ENCODE results near the gene MASTL.
"Not testable (repeated sequence)": the region's sequence is repeated elsewhere in the genome, so short reads cannot be mapped to it uniquely, and the experiment has no call there.

MASTL gene

DNA sequence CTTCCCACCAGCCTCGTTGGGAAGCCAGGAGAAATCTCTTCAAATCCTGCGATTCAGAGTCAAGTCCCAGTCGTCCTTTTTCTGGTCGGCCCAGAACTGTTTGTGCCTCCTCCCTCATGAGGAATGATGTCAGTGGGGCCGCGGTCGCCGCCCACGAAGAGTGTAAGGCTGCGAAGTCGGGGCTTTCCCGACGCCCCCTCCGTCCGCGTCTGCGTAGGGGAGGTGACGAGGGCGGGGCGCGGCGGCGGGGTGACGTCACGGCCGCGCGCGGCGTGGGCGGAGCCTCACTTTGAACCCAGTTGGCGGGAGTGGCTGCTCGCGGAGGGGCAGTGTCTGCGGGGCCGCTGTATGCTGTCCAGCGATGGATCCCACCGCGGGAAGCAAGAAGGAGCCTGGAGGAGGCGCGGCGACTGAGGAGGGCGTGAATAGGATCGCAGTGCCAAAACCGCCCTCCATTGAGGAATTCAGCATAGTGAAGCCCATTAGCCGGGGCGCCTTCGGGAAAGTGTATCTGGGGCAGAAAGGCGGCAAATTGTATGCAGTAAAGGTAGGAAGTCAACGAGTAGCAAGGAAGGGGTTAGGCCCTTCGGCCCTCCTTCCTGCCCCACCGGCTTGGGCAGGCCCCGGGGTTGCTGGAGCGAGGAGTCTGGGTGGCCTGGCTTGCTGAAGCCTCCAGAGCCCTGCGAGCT lies at the start of gene MASTL:
MASTL (plus strand) TSS at position 287 of the 689 bp plus-strand sequence; CDS start at position 362, 75 bp downstream.
- in situ Hi-C loops (cut with MboI; ENCODE audit: low pct_unique_long_range_greater_than_20kb, low sequenced_read_pairs) = no loop called here
- DNase-seq = peak; percentile 95

DNA sequence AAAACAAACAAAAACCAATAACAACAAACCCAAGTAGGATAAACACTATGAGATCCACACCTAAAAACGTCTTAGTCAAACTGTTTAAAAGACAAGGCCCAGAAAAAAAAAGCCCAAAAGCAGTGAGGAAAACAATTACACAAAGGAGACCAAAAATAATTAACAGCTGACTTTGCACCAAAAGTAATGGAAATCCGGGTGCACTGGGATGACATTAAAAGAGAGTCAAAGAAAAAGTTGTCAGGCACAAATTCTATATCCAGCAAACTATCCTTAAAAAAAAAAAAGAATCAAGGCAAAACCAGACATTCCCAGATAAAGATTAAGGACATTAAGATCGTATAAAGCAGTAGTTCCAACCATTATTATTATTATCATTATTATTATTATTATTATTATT lies 47.0 kb upstream of the MASTL start:
- in situ Hi-C loops (cut with MboI; ENCODE audit: low pct_unique_long_range_greater_than_20kb, low sequenced_read_pairs) = no loop called here
- no peak for DNase-seq

DNA sequence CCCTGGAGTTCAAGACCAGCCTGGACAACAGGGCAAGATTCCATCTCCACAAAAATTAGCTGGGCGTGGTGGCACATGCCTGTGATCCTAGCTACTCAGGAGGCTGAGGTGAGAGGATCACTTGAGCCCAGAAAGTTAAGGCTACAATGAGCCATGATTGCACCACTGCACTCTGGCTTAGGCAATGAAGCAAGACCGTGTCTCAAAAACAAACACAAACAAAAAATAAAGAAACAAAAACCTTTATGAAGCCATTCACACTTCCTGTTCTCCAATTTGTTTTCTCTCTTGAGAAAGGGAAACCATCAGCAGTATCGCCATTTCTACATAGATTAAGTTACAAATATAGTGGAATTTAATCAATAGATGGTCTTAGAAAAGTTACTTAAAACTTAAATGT lies 20.8 kb upstream of the MASTL start:
- in situ Hi-C loops (cut with MboI; ENCODE audit: low pct_unique_long_range_greater_than_20kb, low sequenced_read_pairs) = no loop called here
- DNase-seq = no peak

DNA sequence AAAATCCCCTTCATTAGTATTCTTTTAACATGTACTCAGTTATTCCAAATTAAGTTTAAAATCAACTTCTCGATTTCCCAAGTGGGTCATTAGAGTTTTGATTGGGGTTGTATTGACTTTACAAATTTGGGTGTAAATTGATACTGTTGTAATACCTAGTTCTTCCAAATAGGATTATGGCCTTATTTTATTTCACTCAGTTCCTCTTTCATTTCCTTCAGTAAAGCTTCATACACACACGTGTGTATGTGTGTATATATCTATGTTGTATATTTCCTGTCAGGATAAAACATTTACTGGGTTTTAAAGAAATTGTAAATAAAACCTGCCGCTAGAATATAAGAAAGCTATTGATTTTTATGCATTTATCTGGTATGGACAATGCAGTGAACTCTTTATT lies 16.9 kb upstream of the MASTL start:
- DNase-seq = no peak
- in situ Hi-C loops (cut with MboI; ENCODE audit: low pct_unique_long_range_greater_than_20kb, low sequenced_read_pairs) = no loop called here

DNA sequence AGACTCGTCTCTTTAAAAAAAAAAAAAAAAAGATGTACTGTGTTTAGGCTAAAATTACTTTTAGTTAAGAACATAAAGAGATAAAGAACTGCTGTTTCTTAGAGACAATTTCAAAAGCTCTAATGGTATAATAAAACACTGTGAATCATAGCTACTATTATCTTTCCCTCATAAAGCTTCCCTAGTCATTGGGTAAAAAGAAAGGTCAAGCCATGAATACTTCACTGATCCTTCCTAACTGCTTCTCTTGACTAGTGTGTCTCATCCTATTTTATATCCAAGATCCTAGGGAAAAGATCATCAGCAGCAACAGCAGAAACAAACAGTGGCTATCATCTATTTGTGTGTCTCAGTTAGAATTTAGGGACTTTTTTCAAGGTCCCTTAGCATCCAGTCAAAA lies 11.5 kb upstream of the MASTL start:
- DNase-seq = no peak
- in situ Hi-C loops (cut with MboI; ENCODE audit: low pct_unique_long_range_greater_than_20kb, low sequenced_read_pairs) = no loop called here

DNA sequence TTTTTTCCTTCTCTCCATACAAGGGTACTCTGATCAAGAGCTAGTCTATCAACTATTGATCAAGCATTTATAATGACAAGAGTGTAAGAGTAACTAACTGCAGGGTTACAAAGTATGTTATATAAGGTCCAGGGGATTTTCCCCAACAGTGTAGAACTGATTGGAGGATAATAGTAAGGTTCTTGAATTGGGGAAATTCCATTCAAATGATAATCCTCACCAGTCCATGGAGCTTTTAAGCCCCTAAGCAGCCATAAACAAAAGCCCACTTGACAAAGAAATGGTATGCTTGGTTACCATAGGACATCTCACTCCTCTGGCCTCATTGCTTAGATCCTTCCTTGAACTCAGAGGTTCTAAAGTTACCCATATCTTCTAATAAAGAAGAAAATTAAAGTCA lies 9.2 kb upstream of the MASTL start:
- DNase-seq = no peak
- in situ Hi-C loops (cut with MboI; ENCODE audit: low pct_unique_long_range_greater_than_20kb, low sequenced_read_pairs) = no loop called here

DNA sequence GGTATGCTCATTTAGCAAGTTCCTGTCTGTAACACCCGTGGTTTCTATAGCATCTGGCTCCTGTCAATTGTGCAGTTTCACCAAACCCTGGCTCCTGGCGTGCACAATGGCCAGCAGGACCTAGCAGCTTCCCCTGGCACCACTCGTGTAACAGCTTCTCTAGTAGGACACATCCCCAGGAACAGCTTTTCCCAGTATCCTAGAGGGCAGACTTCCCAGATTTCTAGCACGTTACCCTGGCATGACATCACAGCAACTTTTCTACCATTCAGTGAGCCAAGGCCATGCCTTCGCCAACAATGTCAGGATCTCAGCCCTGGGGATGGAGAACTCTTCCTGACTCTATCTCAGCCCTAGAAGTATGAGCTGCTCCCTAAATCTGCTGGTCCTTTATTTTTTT lies 7.5 kb upstream of the MASTL start:
- DNase-seq = no peak
- in situ Hi-C loops (cut with MboI; ENCODE audit: low pct_unique_long_range_greater_than_20kb, low sequenced_read_pairs) = no loop called here

DNA sequence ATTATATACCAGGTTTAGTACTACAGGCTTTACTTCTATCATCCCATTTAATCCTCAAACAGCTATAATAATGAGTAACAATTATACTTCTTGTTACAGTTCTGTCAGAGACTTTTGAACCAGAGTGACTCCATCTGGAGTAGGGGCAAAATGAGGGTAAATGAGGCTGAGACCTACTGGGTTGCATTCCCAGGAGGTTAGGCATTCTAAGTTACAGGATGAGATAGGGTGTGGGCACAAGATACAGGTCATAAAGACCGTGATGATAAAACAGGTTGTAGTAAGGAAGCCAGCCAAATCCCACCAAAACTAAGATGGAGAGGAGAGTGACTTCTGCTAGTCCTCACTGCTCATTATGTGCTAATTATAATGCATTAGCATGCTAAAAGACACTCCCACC lies 4.9 kb upstream of the MASTL start:
- no peak for DNase-seq
- in situ Hi-C loops (cut with MboI; ENCODE audit: low pct_unique_long_range_greater_than_20kb, low sequenced_read_pairs) = no loop called here

DNA sequence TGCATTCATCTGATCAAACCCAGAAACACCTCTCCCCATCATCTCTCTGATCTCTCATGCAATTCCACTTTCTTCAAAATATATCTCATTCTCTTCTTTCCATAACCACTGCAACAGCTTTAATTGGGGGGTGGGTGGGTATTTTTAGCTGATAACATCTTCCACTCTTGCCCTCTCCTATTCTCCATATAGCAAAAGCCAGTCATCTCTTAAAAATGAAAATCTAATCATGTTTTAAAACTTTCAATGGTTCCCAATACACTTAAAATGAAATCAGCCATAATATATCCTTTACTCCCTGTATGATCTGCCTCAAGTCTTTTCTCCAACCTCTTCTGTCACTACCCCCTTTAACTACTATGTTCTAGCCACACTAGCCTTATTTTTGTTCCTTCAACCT lies 2.5 kb upstream of the MASTL start:
- in situ Hi-C loops (cut with MboI; ENCODE audit: low pct_unique_long_range_greater_than_20kb, low sequenced_read_pairs) = no loop called here

DNA sequence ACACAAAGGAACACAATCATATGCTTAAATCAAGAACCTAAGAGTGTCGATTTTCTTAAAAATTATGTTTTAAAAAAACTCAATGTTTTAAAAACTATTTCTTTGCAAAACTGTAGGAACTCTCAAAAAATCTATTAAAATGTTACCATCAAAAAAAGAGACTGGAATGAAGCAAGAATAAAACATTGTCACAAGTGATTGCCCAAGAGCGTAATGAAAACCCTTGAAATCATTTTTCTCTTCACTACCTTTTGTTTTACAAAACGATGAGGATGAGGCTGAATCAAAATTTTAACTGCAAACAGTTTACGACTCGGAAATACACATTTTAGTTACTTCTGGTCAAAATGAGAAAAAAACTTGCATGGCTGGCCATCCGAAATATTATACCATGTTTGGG lies 1.8 kb upstream of the MASTL start:
- no peak for DNase-seq
- in situ Hi-C loops (cut with MboI; ENCODE audit: low pct_unique_long_range_greater_than_20kb, low sequenced_read_pairs) = no loop called here

More for the DNA sequence above, 2.5 kb upstream of the MASTL start:
- DNase-seq = no peak

DNA sequence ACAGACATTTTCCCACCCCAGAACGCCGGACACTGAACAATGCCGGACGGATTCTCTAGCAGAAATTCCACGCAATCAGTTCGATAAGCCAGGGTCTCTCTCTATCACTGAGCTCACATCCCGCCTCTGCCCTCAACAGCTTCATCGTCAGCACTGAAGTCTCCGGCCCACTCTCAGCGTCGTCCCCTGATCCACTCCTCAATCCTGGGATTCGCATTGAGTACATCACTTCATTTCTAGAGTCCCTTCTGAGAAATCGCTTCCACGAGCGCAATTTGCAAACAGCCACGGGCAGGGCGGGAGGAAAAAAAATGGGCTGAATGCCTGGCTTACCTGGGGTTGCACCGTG lies 1.3 kb upstream of the MASTL start:
- DNase-seq = no peak
- in situ Hi-C loops (cut with MboI; ENCODE audit: low pct_unique_long_range_greater_than_20kb, low sequenced_read_pairs) = no loop called here

DNA sequence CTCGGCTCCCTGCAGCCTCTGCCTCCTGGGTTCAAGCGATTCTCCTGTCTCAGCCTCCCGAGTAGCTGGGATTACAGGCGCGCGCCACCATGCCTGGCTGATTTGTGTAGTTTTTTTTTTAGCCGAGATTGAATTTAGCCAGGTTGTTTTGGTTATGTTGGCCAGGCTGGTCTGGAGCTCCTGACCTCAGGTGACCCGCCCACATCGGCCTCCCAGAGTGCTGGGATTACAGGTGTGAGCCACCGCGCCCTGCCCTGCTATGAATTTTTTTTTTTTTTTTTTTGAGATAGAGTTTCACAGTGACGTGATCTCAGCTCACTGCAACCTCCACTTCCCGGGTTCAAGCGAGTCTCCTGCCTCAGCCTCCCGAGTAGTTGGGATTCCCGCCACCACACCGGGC lies 1.4 kb downstream of the MASTL start:
- in situ Hi-C loops (cut with MboI; ENCODE audit: low pct_unique_long_range_greater_than_20kb, low sequenced_read_pairs); DNase-seq: not testable (repeated sequence)

DNA sequence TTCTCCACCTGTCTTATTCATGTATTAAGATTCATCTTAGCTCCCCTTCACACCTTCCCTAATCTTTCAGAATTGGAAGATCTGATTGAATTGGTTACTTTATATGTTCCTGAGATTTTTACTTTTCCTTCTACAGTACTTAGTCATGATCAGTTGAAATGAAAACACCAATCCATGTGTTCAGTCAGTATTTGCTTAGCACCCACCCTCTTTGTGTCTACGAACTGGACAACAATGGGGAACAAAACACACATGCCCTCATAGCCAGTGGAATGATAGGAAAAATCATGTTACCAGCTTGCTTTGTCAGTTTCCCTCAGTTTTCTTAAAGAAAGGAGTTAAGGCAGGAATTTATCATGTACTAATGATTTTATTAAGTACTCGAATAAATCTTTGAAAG lies 2.0 kb downstream of the MASTL start:
- in situ Hi-C loops (cut with MboI; ENCODE audit: low pct_unique_long_range_greater_than_20kb, low sequenced_read_pairs) = no loop called here
- peak; percentile 12 for DNase-seq

DNA sequence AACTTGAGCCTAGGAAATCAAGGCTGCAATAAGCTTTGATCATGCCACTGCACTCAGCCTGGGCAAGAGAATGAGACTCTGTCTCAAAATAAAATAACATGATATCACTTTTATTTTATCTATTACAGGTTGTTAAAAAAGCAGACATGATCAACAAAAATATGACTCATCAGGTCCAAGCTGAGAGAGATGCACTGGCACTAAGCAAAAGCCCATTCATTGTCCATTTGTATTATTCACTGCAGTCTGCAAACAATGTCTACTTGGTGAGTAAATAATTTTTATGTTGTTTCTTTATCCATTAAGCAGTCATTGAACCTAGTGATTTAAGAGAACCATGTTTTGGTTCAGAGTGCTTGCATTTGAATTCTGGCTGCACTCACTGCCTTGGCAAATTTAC lies 3.3 kb downstream of the MASTL start:
- in situ Hi-C loops (cut with MboI; ENCODE audit: low pct_unique_long_range_greater_than_20kb, low sequenced_read_pairs) = no loop called here
- no peak for DNase-seq

DNA sequence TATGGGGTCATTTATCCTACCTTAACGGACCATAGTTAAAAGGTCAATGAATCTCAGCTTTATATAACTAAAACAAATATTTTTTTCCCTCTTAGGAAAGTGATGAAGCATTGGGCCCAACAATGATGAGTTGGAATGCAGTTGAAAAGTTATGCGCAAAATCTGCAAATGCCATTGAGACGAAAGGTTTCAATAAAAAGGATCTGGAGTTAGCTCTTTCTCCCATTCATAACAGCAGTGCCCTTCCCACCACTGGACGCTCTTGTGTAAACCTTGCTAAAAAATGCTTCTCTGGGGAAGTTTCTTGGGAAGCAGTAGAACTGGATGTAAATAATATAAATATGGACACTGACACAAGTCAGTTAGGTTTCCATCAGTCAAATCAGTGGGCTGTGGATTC lies 14.7 kb downstream of the MASTL start:
- DNase-seq = no peak
- in situ Hi-C loops (cut with MboI; ENCODE audit: low pct_unique_long_range_greater_than_20kb, low sequenced_read_pairs) = no loop called here

DNA sequence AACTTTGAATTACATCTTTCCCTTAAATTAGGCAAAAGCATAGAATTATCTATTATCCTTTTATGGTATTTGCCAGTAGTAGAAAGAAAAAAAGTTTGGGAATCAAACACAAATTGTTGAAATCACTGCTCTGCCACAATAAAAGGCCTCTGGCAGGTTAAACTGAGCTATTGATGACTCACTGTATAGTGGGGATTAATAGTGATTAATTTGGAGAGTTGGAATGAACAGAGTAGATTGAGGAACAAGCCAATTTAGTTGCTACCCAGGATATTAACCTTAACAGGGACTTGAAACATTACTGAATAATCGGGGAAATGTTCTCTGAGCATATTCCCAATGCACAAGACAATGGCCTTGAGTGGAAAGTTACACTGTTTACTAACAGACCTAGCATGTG lies 33.1 kb downstream of the MASTL start:
- in situ Hi-C loops (cut with MboI; ENCODE audit: low pct_unique_long_range_greater_than_20kb, low sequenced_read_pairs) = no loop called here
- DNase-seq = no peak

DNA sequence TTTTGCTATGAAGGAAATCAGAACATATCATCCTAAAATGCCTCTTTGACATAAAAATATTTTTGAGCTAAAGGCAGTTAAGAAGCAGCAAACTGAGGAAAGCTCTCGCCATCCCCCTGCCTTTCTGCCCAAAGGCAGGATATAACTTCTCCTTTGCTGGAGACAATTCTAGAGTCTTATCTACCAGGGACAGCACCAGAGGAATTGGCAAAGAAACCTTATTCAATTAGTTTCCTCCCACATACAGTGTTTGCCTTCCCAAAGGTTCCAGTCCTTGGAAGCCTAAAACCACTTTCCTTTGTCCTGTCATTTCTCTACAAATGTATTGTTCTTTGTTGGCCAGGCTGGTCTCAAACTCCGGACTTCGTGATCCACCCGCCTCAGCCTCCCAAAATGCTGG lies 33.7 kb downstream of the MASTL start:
- in situ Hi-C loops (cut with MboI; ENCODE audit: low pct_unique_long_range_greater_than_20kb, low sequenced_read_pairs) = no loop called here

DNA sequence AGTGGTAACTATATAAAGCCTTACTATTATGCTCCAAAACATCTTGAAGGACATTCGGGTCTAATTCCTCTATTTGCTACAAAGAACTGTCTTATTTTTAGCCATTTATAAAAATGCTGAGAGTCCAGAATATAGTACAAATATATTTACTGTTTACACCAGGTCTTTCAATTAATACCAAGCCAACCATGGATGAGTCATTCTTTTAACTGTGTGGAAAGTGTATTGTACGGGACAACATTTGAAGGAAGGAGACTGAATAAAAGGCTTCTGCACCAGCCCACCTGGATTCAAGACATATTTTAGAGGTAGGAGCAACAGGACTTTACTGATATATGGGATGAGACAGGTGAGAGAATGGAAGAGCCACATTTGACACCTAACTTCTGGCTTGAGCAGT lies 35.4 kb downstream of the MASTL start:
- in situ Hi-C loops (cut with MboI; ENCODE audit: low pct_unique_long_range_greater_than_20kb, low sequenced_read_pairs) = no loop called here
- no peak for DNase-seq

More for the DNA sequence above, 33.7 kb downstream of the MASTL start:
- DNase-seq = no peak

DNA sequence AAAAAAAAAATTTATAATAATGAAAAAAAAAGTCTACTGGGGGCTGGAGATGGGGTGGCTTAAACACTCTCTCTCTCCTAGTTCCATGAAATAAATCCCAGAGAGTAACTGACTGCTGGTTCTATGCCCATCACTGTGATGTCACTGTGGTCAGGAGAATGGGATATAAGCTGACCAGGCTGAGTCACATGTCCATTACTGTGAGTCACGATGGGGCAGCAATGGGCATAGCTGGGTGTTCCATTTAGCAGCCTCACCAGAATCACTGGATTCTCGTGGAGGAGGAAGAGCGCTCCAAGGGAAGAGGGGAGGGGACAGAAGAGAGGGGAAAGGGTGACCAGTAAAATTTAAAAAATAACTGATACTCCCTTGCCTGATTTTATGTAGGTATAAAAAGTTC lies 37.1 kb downstream of the MASTL start:
- no peak for DNase-seq
- in situ Hi-C loops (cut with MboI; ENCODE audit: low pct_unique_long_range_greater_than_20kb, low sequenced_read_pairs) = no loop called here

DNA sequence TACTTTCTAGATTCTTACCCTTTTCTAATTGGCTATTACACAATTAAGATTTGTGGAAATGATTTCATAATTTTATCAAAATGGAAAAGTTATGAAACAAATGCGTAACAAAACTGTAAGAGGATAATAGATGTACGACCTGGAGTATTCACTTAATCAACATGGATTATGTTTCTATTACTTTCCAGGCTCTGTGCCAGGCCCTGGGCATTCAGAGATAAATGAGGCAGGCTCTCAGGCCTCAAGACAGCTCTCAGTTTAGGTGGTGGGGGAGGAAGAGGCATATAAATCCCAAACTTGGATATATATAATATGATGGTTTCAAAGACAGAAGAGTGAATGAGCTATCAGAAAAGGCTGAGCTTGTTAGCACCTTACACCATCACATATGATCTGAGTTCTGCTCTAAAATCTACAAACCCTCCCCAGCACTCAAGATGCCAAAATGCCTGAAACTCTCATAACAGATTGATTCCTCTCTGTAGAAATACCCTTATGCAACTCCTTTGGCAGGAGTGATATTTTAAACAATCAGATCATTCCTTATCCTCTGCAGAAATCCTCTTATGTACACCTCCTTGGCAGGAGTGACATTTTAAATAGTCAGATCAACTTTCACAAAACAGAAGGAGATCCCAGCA lies 42.9 kb downstream of the MASTL start:
- no peak for DNase-seq
- in situ Hi-C loops (cut with MboI; ENCODE audit: low pct_unique_long_range_greater_than_20kb, low sequenced_read_pairs) = no loop called here

DNA sequence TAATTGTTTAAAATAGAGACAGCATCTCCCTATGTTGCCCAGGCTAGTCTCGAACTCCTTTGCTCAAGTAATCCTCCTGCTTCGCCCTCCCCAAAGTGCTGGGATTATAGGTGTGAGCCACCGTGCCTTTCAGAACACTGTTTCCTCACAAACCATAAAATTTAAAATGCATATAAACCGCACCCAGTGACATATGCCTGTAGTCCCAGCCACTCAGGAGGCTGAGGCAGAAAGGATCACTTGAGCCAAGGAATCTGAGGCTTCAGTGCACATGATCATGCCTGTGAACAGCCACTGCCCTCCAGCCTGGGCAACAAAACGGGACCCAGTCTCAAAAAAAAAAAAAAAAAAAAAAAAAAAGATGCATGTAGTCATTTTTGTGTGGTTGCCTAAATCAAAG lies 48.7 kb downstream of the MASTL start:
- in situ Hi-C loops (cut with MboI; ENCODE audit: low pct_unique_long_range_greater_than_20kb, low sequenced_read_pairs) = no loop called here
- no peak for DNase-seq
